ENCODE data around the gene RIC1. TPM values are rescaled to one million over a fixed set of nuclear protein-coding genes. Genes with fewer than 3 reads are reported as not detected.

The RIC1 gene
- total RNA-seq, 3 donors from 2014 or later, result 42.6 to 74.5 (median 53.1) TPM

- DNase-seq (ENCODE audit: low spot score in 2 of 2), result no peak
- Histone ChIP-seq H3K4me3 (no peak overlapping the region), H3K4me1 (no peaks in the 10 kb centered on the region), H3K27ac (no peak overlapping the region), H3K36me3 (no peaks in the 10 kb centered on the region), H3K9me3 (no peaks in the 10 kb centered on the region), H3K27me3 (no peaks in the 10 kb centered on the region)
- TF ChIP-seq CTCF (IDR thresholded peaks at IDR 0.05) (no peak), POLR2A (IDR thresholded peaks at IDR 0.05) (no peak), POLR2AphosphoS5 (IDR thresholded peaks at IDR 0.05) (no peak)
- intact Hi-C loops (cut with DNase I; ENCODE audit: low total_unique reads), result no loop called here
These were observed 186.6 kb downstream of the RIC1 start for GRCh38 chr9:5815461-5815860.

GRCh38 chr9:5817862-5818261, 189.0 kb downstream of the RIC1 start:
- Histone ChIP-seq H3K9me3 (no peaks in the 10 kb centered on the region), H3K27ac (no peak overlapping the region), H3K36me3 (no peaks in the 10 kb centered on the region), H3K27me3 (no peaks in the 10 kb centered on the region), H3K4me3 (no peak overlapping the region), H3K4me1 (no peaks in the 10 kb centered on the region)
- intact Hi-C loops (cut with DNase I; ENCODE audit: low total_unique reads), result no loop called here
- no peak for DNase-seq (ENCODE audit: low spot score in 2 of 2)
- TF ChIP-seq CTCF (IDR thresholded peaks at IDR 0.05) (no peak), POLR2AphosphoS5 (IDR thresholded peaks at IDR 0.05) (no peak), POLR2A (IDR thresholded peaks at IDR 0.05) (no peak)

- Histone ChIP-seq H3K4me1 (no peaks in the 10 kb centered on the region), H3K4me3 (no peak overlapping the region), H3K27me3 (no peaks in the 10 kb centered on the region), H3K27ac (no peak overlapping the region), H3K36me3 (no peaks in the 10 kb centered on the region), H3K9me3 (no peaks in the 10 kb centered on the region)
- no peak for DNase-seq (ENCODE audit: low spot score in 2 of 2)
- intact Hi-C loops (cut with DNase I; ENCODE audit: low total_unique reads), result no loop called here
- TF ChIP-seq CTCF (IDR thresholded peaks at IDR 0.05) (no peak), POLR2A (IDR thresholded peaks at IDR 0.05) (no peak), POLR2AphosphoS5 (IDR thresholded peaks at IDR 0.05) (no peak)
These were observed 189.7 kb downstream of the RIC1 start for GRCh38 chr9:5818424-5819142.

GRCh38 chr9:5819174-5819573, 190.3 kb downstream of the RIC1 start:
- intact Hi-C loops (cut with DNase I; ENCODE audit: low total_unique reads), result no loop called here
- H3K4me3 ChIP-seq, result no peak overlapping the region
- H3K36me3 ChIP-seq, result no peaks in the 10 kb centered on the region
- no peak for DNase-seq (ENCODE audit: low spot score in 2 of 2)
- H3K4me1 ChIP-seq, result no peaks in the 10 kb centered on the region
- H3K9me3 ChIP-seq, result no peaks in the 10 kb centered on the region
- H3K27ac ChIP-seq, result no peak overlapping the region
- no peak for TF ChIP-seq POLR2AphosphoS5 (IDR thresholded peaks at IDR 0.05)
- no peak for TF ChIP-seq CTCF (IDR thresholded peaks at IDR 0.05)
- TF ChIP-seq POLR2A (IDR thresholded peaks at IDR 0.05), result no peak
- H3K27me3 ChIP-seq, result no peaks in the 10 kb centered on the region

- Histone ChIP-seq H3K4me1 (no peaks in the 10 kb centered on the region), H3K36me3 (no peaks in the 10 kb centered on the region), H3K27me3 (no peaks in the 10 kb centered on the region), H3K27ac (no peak overlapping the region), H3K4me3 (no peak overlapping the region), H3K9me3 (no peaks in the 10 kb centered on the region)
- DNase-seq (ENCODE audit: low spot score in 2 of 2), result no peak
- intact Hi-C loops (cut with DNase I; ENCODE audit: low total_unique reads), result loop anchor here (10.0 kb wide), 1 partner anchor 514 kb away; no protein-coding TSS in a partner anchor
- TF ChIP-seq CTCF (IDR thresholded peaks at IDR 0.05) (no peak), POLR2AphosphoS5 (IDR thresholded peaks at IDR 0.05) (no peak), POLR2A (IDR thresholded peaks at IDR 0.05) (no peak)
These were observed 191.5 kb downstream of the RIC1 start for GRCh38 chr9:5820425-5820824.

Data from breast epithelium (tissue), 4 donors.